ENCODE measurements around the gene TCN2. TPM values are rescaled to one million over a fixed set of nuclear protein-coding genes. Genes with fewer than 3 reads are reported as not detected.
"Not testable (repeated sequence)": the region's sequence is repeated elsewhere in the genome, so short reads cannot be mapped to it uniquely, and the experiment has no call there.

Gene TCN2
- total RNA-seq (2014; rRNA removed; shearing (Covaris generic)): 12.9 and 17.1 TPM in 2 replicates

DNA sequence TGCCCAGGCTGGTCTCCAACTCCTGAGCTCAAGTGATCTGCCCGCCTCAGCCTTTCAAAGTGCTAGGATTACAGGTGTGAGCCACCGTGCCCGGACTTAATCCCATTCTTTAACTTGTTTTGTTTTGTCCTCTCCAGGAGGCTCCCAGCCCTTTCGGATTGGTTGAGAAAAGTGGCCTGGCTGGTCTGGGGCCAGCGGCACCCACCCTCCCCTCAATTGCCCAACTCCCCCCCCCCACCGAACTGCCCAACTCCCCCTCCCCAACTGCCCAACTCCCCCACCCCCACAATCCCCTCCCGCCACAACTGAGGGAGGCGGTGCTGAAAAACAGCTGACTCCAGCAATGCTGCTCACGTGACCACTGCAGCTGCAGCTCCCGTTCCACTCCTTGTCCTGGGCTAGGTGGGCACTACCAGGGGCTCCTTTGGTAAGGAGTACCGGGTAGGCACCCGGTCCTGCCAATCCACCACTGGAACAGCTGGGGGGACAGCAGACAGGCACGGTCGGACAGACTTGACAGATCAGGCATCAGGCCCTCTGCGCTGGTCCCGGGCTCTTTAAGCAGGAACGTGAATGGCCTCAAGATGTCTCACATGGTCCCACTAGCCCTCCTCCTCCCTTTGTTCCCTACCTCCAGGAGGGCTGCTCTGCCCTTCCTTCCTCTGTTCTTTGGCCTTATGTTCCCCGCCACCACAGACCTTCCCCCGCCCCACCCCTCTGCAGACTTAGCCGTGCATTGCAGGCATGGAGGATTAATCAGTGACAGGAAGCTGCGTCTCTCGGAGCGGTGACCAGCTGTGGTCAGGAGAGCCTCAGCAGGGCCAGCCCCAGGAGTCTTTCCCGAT, at the start of gene TCN2:
TSS of gene TCN2 (plus strand) at position 720 of the 845 bp plus-strand sequence. CDS start 158 bp downstream, outside the sequence.
- in situ Hi-C loops (cut with HindIII; ENCODE audit: low sequenced_read_pairs): no loop called here
- DNase-seq (ENCODE audit: low spot score): peak; percentile 41

DNA sequence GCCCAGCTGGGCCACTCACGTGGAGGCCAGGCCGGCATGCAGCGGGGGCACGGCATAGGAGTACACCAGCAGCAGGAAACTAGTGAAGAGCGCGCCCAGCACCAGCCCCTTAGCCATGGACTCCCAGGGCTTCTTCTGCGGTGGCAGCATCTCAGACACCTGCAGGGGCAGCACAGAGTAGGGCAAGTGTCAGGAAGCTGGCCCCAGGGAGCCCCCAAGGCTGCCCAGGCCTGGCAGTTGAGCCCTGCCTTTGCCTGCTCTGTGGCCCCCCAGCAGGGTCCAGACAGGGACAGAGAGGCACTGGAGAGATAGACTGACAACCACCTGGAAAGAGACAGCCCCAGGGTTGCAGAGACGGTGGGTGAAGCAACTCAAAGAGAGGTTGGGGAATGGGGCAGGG, 49.7 kb upstream of the TCN2 start:
- in situ Hi-C loops (cut with HindIII; ENCODE audit: low sequenced_read_pairs): no loop called here
- DNase-seq (ENCODE audit: low spot score): no peak

DNA sequence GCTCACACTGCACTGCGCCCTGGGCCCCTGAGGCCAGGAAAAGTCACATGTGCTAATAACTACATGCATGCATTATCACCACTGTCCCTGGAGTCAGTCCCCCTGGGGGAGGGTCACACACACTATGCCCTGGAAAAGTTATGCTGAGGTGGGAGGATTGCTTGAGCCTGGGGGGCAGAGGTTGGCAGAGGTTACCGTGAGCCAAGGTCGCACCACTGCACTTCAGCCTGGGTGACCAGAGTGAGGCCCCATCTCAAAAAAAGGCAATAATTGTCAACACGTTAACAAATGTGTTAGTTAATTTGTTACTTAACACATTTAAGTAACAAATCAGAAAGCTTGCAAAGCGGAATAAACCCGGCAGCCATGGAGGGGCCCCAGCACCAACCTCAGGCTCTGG, 47.1 kb upstream of the TCN2 start:
- in situ Hi-C loops (cut with HindIII; ENCODE audit: low sequenced_read_pairs): no loop called here
- no peak for DNase-seq (ENCODE audit: low spot score)

DNA sequence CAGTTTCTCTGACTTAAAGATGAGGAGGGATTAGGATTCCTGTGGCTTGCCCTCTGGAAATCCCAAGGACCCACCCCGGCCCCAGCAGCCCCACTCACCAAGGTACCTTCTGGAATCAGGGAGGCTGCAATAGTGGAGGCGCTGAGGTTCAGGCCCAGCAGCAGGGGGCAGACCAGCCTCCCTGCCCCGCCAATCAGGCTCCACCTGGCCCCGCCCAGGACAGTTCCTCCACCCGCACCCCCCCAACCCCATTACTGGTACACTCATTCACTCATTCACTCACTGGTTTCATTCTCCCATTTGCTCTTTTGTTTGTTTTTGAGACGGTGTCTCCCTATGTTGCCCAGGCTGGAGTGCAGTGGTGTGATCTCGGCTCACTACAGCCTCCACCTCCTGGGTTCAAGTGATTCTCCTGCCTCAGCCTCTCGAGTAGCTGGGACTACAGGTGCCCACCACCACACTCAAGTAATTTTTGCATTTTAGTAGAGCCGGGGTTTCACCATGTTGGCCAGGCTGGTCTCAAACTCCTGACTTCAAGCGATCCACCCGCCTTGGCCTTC, 46.3 kb upstream of the TCN2 start:
- in situ Hi-C loops (cut with HindIII; ENCODE audit: low sequenced_read_pairs); DNase-seq (ENCODE audit: low spot score): not testable (repeated sequence)

DNA sequence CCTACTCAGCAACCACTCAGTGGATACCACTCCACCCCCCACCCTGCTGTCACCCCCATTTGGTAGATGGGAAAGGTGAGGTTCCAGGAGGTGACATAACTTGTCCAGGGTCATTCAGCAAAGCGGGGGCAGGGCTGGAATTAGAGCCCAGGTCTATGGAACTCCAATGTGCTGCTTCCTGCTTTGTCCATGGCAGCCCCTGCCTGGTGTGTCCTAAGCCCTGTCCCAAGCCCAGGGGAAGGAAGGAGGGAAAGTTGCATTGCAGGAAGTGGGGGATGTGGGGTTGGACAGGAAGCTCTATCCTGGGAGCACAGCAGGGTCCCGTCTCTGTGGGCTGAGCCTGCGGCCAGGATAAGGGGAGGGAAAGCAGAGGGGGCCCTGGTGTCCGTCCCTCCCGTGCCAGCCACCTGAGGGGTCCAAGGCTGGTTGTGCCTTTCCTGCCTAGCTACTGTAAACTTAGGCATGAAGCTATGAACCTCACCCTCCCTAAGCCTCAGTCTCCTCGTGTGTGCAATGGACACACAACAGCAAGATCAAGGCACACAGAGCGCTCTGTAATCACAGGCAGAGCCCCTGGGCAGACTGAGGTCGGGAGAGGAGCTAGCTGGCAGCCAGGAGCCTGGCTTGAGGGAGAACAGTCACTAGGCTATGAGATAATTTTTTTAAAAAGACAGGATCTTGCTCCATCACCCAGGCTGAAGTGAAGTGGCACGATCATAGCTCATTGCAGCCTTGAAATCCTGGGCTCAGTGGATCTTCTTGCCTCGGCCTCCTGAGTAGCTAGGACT, 45.4 kb upstream of the TCN2 start:
- DNase-seq (ENCODE audit: low spot score): no peak
- in situ Hi-C loops (cut with HindIII; ENCODE audit: low sequenced_read_pairs): no loop called here

DNA sequence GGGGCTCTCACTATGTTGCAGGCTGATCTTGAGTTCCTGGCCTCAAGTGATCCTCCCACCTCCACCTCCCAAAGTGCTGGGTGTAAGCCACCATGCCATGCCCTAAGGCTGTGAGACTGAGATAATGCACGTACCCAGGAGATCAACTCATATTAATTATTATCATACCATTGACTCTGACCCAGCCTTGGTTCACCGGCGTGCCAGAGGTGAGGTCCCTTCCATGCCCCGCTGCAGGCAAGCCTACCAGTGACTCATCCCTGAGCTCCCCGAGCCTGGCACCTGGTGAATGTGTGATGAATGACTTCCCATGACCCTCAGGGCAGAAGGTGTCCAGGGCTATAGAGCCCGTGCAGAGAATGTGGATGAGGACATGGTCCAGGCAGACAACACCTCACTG, 44.6 kb upstream of the TCN2 start:
- in situ Hi-C loops (cut with HindIII; ENCODE audit: low sequenced_read_pairs): no loop called here
- no peak for DNase-seq (ENCODE audit: low spot score)

DNA sequence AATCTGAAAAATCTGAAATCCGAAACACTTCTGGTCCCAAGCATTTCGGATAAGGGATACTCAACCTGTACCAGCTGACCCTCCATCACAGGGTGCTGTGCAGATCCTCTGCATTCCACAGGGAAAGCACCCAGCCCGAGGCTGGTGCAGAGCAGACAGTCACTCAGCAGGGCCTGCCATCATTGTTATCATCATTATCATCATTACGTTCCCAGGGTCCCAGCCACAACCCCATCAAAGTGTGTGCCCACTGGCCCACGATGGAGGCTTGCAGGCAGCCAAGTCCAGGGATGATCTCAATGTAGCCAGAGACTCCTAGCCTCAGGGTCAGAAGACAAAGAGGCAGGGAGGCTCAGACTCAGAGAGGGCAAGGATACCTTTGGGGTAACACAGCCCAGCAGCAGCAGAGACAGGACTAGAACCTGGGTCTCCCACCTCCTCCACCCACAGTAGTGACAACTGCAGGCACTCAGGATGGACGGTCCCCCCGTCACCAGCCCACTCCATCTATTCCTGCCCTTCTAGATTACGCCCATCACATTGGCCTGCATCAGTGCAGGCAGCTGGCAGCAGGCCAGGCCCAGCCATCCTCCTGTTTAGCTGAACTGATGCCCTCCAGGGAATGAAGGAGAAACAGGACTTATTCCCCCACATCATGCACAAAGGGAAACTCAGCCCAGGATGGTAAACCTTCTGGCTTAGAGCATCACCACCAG, 42.8 kb upstream of the TCN2 start:
- in situ Hi-C loops (cut with HindIII; ENCODE audit: low sequenced_read_pairs): no loop called here
- no peak for DNase-seq (ENCODE audit: low spot score)

DNA sequence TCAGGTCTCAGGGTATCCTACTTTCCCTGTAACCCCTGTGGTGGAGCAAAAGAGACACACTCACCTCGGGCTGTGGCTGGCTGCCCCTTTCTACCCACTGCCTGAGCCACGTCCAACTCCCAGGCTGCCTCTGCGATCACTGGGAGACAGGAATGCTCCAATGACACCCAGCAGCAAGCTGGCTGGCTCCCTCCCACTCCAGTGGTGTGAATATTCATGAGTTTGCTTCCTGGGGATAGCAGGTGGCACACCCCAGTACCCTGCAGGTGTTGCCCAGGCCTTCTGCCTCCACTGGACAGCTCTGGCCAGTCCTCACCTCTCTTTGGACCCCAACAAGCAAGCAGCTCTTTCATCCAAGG, 42.2 kb upstream of the TCN2 start:
- in situ Hi-C loops (cut with HindIII; ENCODE audit: low sequenced_read_pairs): no loop called here

DNA sequence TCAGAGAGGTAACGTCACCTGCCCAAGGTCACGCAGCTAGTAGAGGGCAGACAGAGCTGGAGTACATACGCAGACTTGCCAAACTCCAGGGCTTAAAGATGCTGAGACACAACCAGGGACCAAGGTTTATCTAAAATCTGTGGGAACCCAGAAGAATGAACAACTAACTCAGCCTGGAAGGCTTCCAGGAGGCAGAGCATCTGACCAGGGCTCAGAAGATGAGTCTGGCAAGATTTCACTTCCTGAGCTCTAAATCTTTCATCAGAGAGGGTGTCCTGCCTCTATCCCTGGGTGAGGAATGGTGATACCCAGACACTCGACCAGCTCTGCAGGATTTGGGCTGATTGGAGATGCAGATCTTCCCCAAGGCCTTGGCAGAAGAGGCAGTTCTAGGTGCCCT, 41.6 kb upstream of the TCN2 start:
- in situ Hi-C loops (cut with HindIII; ENCODE audit: low sequenced_read_pairs): no loop called here
- no peak for DNase-seq (ENCODE audit: low spot score)

More for the DNA sequence above, 42.2 kb upstream of the TCN2 start:
- DNase-seq (ENCODE audit: low spot score): no peak

DNA sequence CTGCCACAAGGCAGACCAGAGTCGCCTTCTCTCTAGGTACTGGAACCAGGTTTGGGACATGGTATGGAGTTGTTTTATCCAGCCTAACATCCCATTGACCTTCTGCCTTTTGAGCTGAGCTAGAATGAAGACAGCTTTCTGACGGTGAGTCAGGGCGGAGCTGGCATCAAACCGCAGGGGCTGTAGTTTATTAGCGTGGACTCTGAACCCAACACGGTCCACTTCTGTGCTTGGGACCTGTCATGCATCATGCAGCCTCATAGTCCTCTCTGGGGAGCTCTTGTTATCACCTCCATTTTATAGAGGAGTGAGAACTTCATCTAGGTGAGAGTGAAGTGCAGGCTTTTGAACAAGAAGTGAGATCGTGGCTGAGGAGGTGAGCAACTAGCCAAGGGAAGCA, 40.8 kb upstream of the TCN2 start:
- in situ Hi-C loops (cut with HindIII; ENCODE audit: low sequenced_read_pairs): no loop called here
- DNase-seq (ENCODE audit: low spot score): no peak

DNA sequence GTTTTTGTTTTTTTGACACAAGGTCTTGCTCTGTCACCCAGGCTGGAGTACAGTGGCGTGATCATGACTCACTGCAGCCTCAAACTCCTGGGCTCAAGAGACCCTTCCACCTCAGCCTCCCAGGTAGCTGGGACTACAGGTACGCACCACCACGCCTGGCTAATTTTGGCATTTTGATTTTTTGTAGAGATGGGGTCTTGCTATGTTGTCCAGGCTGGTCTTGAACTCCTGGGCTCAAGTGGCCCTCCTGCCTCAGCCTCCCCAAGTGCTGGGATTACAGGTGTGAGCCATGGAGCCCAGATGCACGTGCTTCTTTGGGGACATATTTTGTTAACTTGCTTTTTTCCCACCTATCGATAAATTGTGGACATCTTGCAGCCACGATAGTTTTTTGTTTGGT, 39.7 kb upstream of the TCN2 start:
- DNase-seq (ENCODE audit: low spot score); in situ Hi-C loops (cut with HindIII; ENCODE audit: low sequenced_read_pairs): not testable (repeated sequence)

DNA sequence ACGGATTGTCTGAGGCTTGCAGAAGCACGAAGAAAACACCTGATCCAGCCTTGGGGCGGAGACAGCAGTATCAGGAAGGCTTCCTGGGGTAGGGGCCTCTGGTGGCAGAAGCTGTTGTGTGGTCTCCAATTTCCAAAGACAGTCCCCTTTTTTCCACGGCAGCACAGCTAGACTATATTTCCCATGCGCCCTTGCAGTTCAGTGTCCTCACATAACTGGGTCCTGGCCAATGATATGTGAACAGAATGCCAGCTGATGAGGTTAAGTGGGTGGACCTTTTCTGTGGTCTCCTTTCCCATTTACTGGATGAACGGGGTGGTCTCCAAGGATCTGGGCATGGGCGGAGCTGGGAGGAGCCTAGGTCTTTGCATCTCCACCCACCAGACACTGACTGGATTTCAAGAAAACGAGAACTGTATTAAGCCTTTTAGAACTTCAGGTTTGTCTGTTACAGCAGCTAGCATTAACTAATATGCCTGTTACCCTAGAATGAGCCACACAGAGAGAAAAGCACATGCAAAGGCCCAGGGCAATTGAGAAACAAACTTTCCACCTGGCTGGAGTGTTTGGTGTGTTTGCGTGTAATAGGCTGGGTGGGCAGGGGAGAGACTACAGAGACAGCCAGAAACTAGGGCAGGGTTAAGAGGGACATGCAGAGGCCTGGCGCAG, 38.7 kb upstream of the TCN2 start:
- in situ Hi-C loops (cut with HindIII; ENCODE audit: low sequenced_read_pairs): no loop called here

DNA sequence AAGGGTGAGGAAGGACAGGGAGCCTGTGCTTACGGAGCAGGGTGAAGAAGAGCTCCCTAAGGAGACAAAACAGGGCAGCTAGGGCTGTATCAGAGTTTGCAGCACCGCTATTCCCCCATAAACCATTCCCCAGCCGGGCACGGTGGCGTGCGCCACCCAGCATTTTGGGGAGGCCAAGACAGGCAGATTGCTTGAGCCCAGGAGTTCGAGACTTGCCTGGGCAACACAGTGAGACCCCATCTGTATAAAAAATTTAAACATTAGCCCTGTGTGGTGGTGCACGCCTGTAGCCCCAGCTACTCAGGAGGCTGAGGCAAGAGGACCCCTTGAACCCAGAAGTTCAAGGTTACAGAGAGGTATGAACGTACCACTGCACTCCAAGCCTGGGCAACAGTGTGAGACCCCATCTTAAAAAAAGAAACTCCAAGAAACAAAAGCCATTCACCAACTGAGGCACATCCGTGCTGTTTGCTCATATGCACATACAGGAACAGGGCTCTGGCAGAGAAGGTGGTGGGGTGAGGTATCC, 37.2 kb upstream of the TCN2 start:
- DNase-seq (ENCODE audit: low spot score): no peak
- in situ Hi-C loops (cut with HindIII; ENCODE audit: low sequenced_read_pairs): no loop called here

More for the DNA sequence above, 38.7 kb upstream of the TCN2 start:
- DNase-seq (ENCODE audit: low spot score): no peak

DNA sequence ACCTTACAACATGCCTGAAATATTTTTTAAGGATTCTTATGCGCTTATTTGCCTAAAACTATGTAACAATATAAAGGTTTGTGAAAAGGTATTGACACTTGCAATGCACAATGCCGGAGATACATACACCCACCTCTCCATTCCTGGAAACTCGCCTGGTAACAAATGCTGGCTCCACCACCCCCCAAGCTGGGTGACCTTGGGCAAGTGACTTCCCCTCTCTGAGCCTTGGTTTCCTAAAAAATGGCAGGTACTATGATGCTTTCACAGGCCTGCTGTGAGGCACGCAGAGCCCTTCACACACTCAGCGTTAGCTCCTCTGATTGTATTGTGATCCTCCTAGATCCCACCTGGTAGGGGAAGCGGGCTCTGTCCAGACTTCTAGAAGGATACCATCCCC, 34.8 kb upstream of the TCN2 start:
- no peak for DNase-seq (ENCODE audit: low spot score)
- in situ Hi-C loops (cut with HindIII; ENCODE audit: low sequenced_read_pairs): no loop called here

DNA sequence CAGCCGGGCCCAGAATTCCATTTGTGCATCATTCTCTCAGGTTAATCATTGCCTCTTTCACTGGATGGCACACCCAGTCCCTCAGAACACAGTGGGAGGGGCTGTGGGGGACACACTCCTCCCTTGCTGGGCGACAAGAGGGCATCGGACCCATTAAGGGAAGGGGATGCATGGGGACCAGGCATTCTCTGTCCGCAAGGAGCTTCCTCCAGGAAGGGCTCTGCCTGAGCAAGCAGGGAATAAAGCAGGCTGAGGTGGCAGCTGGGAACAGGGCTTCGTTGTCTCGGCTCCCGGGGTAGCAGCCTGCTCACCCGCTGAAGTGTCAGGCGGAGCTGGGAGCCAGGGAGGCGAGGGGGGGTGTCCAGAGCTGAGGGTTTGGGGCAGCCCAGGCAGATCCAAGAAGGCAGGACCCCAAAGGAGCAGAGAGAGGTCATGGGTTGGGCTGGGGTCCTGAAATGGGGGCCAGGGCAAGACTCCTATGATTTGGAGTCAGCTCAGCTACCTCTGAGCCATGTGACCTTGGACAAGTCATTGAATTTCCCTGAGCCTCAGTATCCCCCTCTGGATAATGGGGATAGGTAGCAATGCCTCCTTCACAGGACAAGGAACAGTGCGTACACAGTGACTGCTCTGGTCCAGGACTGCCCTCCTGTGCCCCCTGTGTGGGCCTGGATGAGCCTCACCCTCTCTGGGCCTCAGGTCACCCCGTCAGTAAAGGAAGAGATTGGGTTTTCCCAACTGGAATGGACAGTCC, 34.0 kb upstream of the TCN2 start:
- in situ Hi-C loops (cut with HindIII; ENCODE audit: low sequenced_read_pairs): no loop called here
- DNase-seq (ENCODE audit: low spot score): no peak

DNA sequence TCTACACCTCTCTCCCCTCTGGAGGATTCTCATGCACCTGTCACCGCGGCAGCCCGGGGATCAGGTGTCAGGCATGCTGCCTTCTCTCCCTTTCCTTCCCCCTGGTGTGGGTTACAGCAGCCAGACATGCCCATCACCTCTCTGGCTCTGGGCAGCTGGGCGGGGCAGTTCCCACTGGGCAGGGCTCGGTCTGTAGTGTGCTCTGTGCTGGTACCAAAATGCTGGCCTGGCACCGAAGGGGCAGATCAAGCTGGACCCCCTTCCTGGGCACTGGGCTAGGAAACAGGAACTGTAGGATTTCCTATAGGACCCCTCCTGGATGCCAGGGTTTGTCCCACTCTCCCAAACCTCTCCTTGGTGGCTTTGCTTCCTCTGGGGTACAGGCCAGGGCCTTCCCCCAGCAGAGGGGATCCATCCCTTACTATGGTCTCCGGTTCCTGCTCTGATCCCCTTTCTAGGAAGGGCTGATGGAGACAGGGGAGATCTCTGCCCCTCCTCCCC, 33.3 kb upstream of the TCN2 start:
- no peak for DNase-seq (ENCODE audit: low spot score)
- in situ Hi-C loops (cut with HindIII; ENCODE audit: low sequenced_read_pairs): no loop called here

DNA sequence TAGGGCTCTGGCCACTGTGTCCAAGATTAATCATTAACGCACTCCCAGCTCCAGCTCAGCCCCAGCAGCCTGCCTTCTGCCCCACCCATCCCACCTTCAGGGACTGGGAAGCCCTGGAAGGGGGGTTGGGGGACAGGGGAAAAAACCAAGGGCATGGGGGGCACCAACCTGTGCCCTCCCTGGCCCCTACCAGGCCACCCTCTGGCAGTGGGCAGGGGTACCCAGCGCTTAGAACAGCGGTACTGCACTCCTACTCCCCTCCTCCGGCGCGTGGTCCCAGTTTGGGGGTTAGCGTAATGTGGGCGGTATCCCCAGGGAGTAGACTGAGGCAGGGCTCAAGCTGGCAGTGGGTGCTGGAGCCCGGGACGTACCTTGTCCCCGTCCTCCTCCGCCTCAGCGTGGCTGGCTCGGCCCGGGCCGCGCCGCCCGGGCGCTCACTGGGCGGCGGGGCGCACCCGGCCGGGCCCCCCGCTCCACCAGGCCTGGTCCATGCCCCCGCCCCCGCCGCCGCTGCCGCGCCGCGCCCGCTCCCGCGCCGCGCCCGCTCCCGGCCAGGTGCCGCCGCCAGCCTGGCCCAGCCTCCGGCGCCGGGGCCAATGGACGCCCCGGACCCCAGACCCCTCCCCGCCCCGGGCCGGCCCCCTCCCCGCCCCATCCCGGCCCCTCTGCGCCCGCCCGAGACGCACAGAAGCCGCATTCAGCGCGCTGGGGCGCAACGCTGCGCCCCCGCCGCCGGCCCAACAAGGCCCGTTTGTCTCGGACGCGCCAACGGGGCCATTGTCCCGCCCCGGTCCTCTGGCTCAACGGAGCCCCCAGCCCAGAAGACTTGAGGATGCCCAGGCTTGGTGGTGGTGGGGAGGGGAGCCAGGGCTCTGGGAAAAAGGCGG, 32.6 kb upstream of the TCN2 start, which contains the start of gene GAL3ST1:
TSS of gene GAL3ST1 (minus strand) at position 571 of the 887 bp plus-strand sequence. CDS start 17,273 bp downstream, outside the sequence.
- in situ Hi-C loops (cut with HindIII; ENCODE audit: low sequenced_read_pairs): no loop called here
- DNase-seq (ENCODE audit: low spot score): no peak
